Hindlimb muscle (tissue), 1 donor: ENCODE data around the gene SDR9C7. TPM values are rescaled to one million over a fixed set of nuclear protein-coding genes. Genes with fewer than 3 reads are reported as not detected.
"Not testable (repeated sequence)": the region's sequence is repeated elsewhere in the genome, so short reads cannot be mapped to it uniquely, and the experiment has no call there.

Source experiments
- DNase-seq: peaks from one replicate; pipeline ENCODE4 v3.0.0-alpha.2; 2013
- polyA plus RNA-seq: library from polyadenylated mRNA; unstranded; fragments of 120-200 nt; gene quantifications from one replicate; pipeline ENCODE4 v1.2.1, GENCODE V29; 2013; ENCODE audit not compliant: insufficient read length

SDR9C7 gene
- 0.36 TPM for polyA plus RNA-seq

- DNase-seq, result no peak
Measured at GRCh38 chr12:56933826-56934625, at the start of gene SDR9C7. Gene SDR9C7, minus strand, starts transcription at chr12:56934408. Its CDS starts 147 bp downstream, at chr12:56934261.

- no peak for DNase-seq
Measured at GRCh38 chr12:56983386-56983785, 49.2 kb upstream of the SDR9C7 start.

GRCh38 chr12:56982578-56983236, 48.5 kb upstream of the SDR9C7 start:
- DNase-seq, result not testable (repeated sequence)

GRCh38 chr12:56980941-56981530, 46.8 kb upstream of the SDR9C7 start:
- no peak for DNase-seq

GRCh38 chr12:56980268-56980667, 46.1 kb upstream of the SDR9C7 start:
- DNase-seq, result no peak

GRCh38 chr12:56979628-56980027, 45.4 kb upstream of the SDR9C7 start:
- no peak for DNase-seq

GRCh38 chr12:56978397-56979138, 44.4 kb upstream of the SDR9C7 start:
- DNase-seq, result no peak

GRCh38 chr12:56977361-56977760, 43.2 kb upstream of the SDR9C7 start:
- not testable (repeated sequence) for DNase-seq

- not testable (repeated sequence) for DNase-seq
Measured at GRCh38 chr12:56974224-56974623, 40.0 kb upstream of the SDR9C7 start.

- not testable (repeated sequence) for DNase-seq
Measured at GRCh38 chr12:56968910-56969309, 34.7 kb upstream of the SDR9C7 start.

GRCh38 chr12:56965997-56966642, 31.9 kb upstream of the SDR9C7 start:
- DNase-seq, result not testable (repeated sequence)

GRCh38 chr12:56965124-56965523, 30.9 kb upstream of the SDR9C7 start:
- not testable (repeated sequence) for DNase-seq

GRCh38 chr12:56963557-56963956, 29.3 kb upstream of the SDR9C7 start:
- not testable (repeated sequence) for DNase-seq

- DNase-seq, result not testable (repeated sequence)
Measured at GRCh38 chr12:56962247-56962646, 28.0 kb upstream of the SDR9C7 start.

GRCh38 chr12:56958422-56958821, 24.2 kb upstream of the SDR9C7 start:
- DNase-seq, result no peak

- no peak for DNase-seq
Measured at GRCh38 chr12:56957229-56958052, 23.2 kb upstream of the SDR9C7 start, which contains the start of gene RDH16. Gene RDH16, minus strand, starts transcription at chr12:56957608. Its CDS starts 146 bp downstream, at chr12:56957462.

- no peak for DNase-seq
Measured at GRCh38 chr12:56955631-56956256, 21.5 kb upstream of the SDR9C7 start.

GRCh38 chr12:56954958-56955355, 20.7 kb upstream of the SDR9C7 start:
- no peak for DNase-seq

GRCh38 chr12:56954057-56954957, 20.1 kb upstream of the SDR9C7 start:
- DNase-seq, result no peak
